Dermis lymphatic vessel endothelial cell (primary cell): ENCODE results near the gene CDIP1. TPM values are rescaled to one million over a fixed set of nuclear protein-coding genes. Genes with fewer than 3 reads are reported as not detected.

Experiments used
- total RNA-seq: library from RNA; depleted of rRNA; stranded (reverse); fragments of >200 nt; gene quantifications from 2 replicates; pipeline ENCODE4 v1.2.1, GENCODE V29; 2014

The CDIP1 gene
- total RNA-seq = 3.2 and 3.9 TPM in 2 replicates

DNA sequence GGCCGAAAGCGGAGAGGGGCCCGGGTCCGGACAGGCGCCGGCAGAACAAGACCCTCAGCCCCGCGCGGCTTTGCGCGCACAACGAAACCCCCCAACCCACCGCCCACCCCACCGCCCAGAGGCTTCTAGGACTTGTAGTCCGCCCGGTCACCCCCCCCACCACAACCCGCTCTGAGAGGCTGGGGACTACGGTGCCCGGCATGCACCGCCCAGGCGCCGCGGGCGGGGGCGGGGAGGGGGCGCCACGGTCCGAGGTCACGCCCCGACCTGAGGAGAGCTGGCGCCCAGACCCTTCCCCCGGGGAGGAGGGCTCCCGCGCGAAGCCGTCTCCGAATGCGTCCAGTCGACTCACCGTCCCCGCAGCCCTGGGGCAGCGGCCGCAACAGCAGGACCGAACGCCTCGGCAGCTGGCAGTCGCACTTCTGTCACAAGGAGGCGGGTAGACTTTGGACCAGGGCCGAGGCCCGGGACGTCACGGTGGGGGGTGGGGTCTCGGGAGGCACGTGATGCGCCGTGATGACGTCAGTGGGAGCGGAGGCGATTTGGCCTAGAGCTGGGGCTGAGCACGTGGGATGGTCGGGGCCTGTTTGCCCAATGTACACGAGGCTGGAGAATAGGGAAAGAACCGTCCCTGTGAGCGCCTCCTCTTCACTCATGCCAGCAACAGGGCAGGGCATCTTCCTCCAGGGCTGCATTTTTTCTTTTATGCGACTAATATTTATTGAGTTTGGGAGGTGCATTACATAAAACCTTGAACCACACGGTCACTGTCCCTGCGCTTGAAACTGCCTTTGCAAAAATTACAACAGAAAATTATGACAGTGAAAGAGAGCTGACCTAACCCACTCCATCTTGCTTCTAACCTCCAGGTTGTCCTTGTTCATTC is at the start of gene CDIP1:
Gene CDIP1 (minus strand): TSS at position 424 of the 886 bp plus-strand sequence. CDS start 24,643 bp downstream, outside the sequence.

DNA sequence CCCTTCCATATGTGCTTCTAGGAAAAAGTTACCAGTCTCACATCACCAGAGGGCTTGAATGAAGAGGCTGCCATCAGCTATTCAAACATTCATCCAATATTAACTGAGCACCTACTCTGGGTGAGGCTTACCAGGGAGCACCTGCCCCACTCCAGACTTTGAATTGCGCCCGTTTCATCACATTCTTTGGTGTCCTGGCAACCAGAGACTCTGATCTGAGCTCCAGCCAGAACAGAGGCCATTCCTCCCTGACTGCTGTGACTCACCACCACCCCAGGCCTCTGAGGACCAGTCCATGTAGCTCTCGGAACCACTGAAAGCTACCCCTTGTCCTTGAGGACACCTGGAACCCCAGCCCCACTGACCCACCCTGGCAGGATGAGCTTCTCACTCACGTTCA is 17.5 kb upstream of the CDIP1 start, which contains the start of gene C16orf96:
Gene C16orf96 (plus strand): TSS at position 229 of the 400 bp plus-strand sequence. CDS start 150 bp downstream, at position 379.

DNA sequence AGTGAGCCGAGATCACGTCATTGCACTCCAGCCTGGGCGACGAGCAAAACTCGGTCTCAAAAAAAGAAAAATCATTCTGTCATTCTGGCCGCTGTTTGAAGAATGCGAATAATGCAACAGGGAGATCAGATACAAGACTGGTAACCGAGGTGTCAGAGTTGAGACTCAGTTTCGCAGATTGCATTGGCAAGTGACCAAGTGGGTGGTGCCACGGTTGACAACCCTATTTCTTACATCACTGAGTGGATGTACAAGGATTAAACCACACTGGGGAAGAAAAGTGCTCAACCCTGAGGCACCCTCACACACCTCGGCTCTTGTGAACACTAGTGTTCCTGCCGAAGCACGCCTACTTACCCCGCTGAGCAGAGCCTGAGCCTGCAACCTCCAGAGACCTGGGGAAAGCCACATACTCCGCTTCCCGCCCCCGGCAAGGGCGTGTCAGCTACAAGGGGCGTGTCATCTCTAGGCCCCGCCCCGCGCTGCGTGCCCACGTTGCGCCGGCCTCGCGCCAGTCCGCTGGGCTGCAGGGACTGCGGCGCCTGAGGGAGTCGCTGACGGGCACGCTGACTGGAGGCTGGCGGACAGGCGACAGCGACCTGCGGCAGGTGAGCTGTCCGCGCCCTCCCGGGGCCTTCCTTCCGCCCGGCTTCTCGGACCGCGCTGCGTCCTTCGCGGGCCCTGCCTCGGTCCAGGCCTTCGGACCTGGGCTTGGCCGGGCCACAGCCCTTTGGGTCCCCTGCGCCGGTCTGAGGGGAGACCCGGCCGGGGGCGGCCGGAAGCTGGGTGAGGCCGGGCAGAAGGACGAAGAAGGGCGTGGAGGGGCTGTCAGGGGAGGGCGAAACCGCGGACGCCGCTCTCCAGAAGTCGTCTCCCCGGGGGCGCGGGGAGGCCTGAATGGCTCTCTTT is 62.4 kb downstream of the CDIP1 start, which contains the start of gene HMOX2:
Gene HMOX2 (plus strand): TSS at position 519 of the 909 bp plus-strand sequence. CDS start 29,127 bp downstream, outside the sequence.

DNA sequence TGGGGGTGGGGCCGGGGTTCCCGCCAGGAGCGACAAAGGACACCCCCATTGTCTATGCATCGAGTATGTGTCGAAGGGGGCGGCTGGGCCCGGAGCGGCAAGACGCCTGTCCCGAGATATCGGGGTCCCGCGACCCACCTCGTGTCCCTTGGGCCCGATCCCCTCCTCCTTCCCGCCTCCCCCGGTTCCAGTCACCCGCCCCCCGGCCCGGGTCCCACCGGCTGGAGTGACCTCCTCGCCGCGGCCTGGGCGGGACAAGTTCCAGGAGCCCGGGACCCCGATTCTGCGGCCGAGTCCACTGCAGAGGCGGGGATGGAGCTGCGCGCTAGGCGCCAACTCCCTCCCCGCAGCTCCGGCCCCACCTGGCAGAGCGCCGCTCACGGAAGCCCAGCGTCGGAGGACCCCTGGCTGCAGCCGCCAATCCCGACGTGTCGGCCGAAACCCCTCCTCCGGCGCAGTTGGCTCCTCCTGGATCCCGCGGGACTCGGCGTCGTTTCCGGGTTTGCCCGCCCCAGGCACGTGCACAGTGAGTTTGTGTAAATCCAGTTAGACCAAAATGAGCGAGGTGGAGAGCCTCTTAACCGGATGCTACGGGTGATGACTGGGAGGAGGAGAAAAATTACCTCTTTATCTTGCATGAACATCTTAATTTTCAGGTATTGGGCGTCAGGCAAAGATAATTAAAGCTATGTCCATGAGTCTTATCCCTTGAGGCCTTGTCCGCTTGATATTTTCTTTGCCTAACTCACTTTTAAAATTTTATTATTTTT is 64.2 kb downstream of the CDIP1 start, which contains the start of gene NMRAL1:
Gene NMRAL1 (minus strand): TSS at position 434 of the 770 bp plus-strand sequence. CDS start 493 bp downstream, outside the sequence.

Other genes with a start within 250 kb of the CDIP1 start
- 0.43 and 0.54 TPM in 2 replicates for gene GLIS2, start 222.7 kb downstream of the CDIP1 start, total RNA-seq
- 15.0 and 16.4 TPM in 2 replicates for gene PAM16, start 187.5 kb downstream of the CDIP1 start, total RNA-seq
- gene VASN, start 166.9 kb downstream of the CDIP1 start, total RNA-seq = 0.95 and 1.1 TPM in 2 replicates
- gene CORO7, start 122.2 kb downstream of the CDIP1 start, total RNA-seq = 24.9 and 31.2 TPM in 2 replicates
- gene DNAJA3, start 112.9 kb downstream of the CDIP1 start, total RNA-seq = 25.2 and 41.9 TPM in 2 replicates
- gene NMRAL1, start 64.1 kb downstream of the CDIP1 start, total RNA-seq = 46.1 and 52.2 TPM in 2 replicates
- gene HMOX2, start 62.4 kb downstream of the CDIP1 start, total RNA-seq = 100 and 114 TPM in 2 replicates
- under 0.01 TPM in 1 of 2 replicates, not detected in the other for gene C16orf96, start 17.6 kb upstream of the CDIP1 start, total RNA-seq
- 4.6 and 6.1 TPM in 2 replicates for gene UBALD1, start 76.1 kb upstream of the CDIP1 start, total RNA-seq
- 13.4 and 19.9 TPM in 2 replicates for gene MGRN1, start 86.1 kb upstream of the CDIP1 start, total RNA-seq
- 25.0 and 30.5 TPM in 2 replicates for gene NUDT16L1, start 154.8 kb upstream of the CDIP1 start, total RNA-seq
- 12.9 and 13.1 TPM in 2 replicates for gene ANKS3, start 195.5 kb upstream of the CDIP1 start, total RNA-seq
- gene DNAAF8, start 195.8 kb upstream of the CDIP1 start, total RNA-seq = 0.17 and 0.33 TPM in 2 replicates
- 5.2 and 6.5 TPM in 2 replicates for gene ZNF500, start 228.4 kb upstream of the CDIP1 start, total RNA-seq
- gene SEPTIN12, start 249.6 kb upstream of the CDIP1 start, total RNA-seq = not detected in 2 replicates